Stimulated activated naive CD8-positive, alpha-beta T cell treated with anti-CD3 and anti-CD28 coated beads, Interleukin-15, amount 100 ng/mL, for 72 hours (primary cell): ENCODE results near the gene VCX3A.
"Not testable (repeated sequence)": the region's sequence is repeated elsewhere in the genome, so short reads cannot be mapped to it uniquely, and the experiment has no call there.

Source experiments
- ATAC-seq: fragments of 150-1000 bp; cut with Tn5 transposase; 2 replicates; pipeline ENCODE4 v1.10.0; 2021; ENCODE audit warnings: mild to moderate bottlenecking, moderate library complexity
- DNase-seq, 2 donors: peaks; one replicate each; pipeline ENCODE4 v3.0.0; 2021 to 2022
- H3K27ac Mint-ChIP-seq, 2 donors: one replicate each; pipeline ENCODE4 v1.8.0; 2022; ENCODE audit warnings: mild to moderate bottlenecking in 2 of 2, mixed read lengths in 2 of 2, moderate library complexity in 2 of 2
- H3K27me3 Mint-ChIP-seq: one replicate; pipeline ENCODE4 v1.8.0; 2022; ENCODE audit warnings: mixed read lengths
- H3K4me1 Mint-ChIP-seq: one replicate; pipeline ENCODE4 v1.8.0; 2022; ENCODE audit warnings: mild to moderate bottlenecking, mixed read lengths
- H3K4me3 Mint-ChIP-seq, 2 donors: one replicate each; pipeline ENCODE4 v1.8.0; 2022; ENCODE audit warnings: mild to moderate bottlenecking in 2 of 2, mixed read lengths in 2 of 2, moderate library complexity in 1 of 2
- H3K9me3 Mint-ChIP-seq, 2 donors: one replicate each; pipeline ENCODE4 v1.8.0; 2022; ENCODE audit warnings: mixed read lengths in 2 of 2

The VCX3A gene

GRCh38 chrX:6535018-6535417 is at the start of gene VCX3A:
TSS of gene VCX3A (minus strand) at chrX:6535118. CDS start at chrX:6534497, 621 bp downstream.
- H3K9me3 Mint-ChIP-seq, H3K4me1 Mint-ChIP-seq, ATAC-seq, H3K4me3 Mint-ChIP-seq, H3K27ac Mint-ChIP-seq, H3K27me3 Mint-ChIP-seq, DNase-seq: not testable (repeated sequence)

GRCh38 chrX:6574762-6575161 is 39.8 kb upstream of the VCX3A start:
- Mint-ChIP-seq H3K4me1 (no peaks in the 10 kb centered on the region), H3K27ac (no peak overlapping the region), H3K9me3 (no peaks in the 10 kb centered on the region), H3K4me3 (no peak overlapping the region), H3K27me3 (no peaks in the 10 kb centered on the region)
- DNase-seq (no peak), ATAC-seq (no peak)

DNA sequence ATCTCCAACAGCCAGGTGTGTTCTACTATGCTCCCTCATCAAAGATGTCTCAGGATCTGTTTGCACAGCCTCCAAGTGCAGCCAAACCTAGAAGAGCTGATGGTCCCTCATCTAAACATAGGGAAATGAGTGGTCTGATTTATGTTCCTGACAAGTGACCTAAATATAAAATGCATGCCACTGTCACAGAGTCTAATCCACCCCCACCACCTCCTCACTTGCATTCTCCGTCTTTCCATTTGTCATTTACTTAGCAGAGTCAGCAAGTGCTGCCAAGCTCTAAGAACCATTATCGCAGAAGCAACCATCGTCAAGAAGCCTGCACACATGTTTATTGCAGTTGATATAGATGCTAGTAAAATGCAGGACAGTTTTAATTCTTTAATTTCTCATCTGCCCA is 33.1 kb upstream of the VCX3A start:
- DNase-seq (no peak), ATAC-seq (no peak)
- H3K27me3 Mint-ChIP-seq: no peaks in the 10 kb centered on the region
- no peaks in the 10 kb centered on the region for H3K4me1 Mint-ChIP-seq
- no peaks in the 10 kb centered on the region for H3K9me3 Mint-ChIP-seq
- H3K27ac Mint-ChIP-seq: no peak overlapping the region
- H3K4me3 Mint-ChIP-seq: no peak overlapping the region

DNA sequence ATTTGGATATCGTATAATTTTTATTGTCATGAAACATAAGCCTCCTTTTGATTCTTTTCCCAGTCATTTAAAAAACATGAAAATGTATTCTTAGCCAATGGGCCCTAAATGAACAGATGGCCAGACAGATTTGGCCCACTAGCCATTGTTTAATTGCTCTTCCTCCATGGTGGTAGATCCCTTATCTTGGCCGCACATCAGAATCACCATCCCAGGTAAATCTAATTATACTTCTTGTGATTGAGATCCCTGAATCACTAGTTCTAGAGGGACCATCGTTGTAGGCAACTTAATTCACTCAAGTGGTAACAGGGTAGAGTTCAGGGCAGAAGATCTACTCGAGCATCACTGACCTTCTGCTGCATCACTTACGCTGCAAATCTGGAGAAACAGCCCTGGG is 24.1 kb upstream of the VCX3A start:
- no peaks in the 10 kb centered on the region for H3K4me1 Mint-ChIP-seq
- ATAC-seq: no peak
- no peaks in the 10 kb centered on the region for H3K27me3 Mint-ChIP-seq
- peaks cover 5 to 8% of the 10 kb centered on the region in 2 donors for H3K9me3 Mint-ChIP-seq
- no peak for DNase-seq
- H3K27ac Mint-ChIP-seq: no peak overlapping the region
- no peak overlapping the region for H3K4me3 Mint-ChIP-seq

GRCh38 chrX:6557690-6558089 is 22.8 kb upstream of the VCX3A start:
- H3K27ac Mint-ChIP-seq: no peak overlapping the region
- H3K9me3 Mint-ChIP-seq: peaks cover 8 to 10% of the 10 kb centered on the region in 2 donors
- H3K4me3 Mint-ChIP-seq: no peak overlapping the region
- ATAC-seq (no peak), DNase-seq (no peak)
- H3K4me1 Mint-ChIP-seq: no peaks in the 10 kb centered on the region
- H3K27me3 Mint-ChIP-seq: peaks cover 2% of the 10 kb centered on the region

- H3K27me3 Mint-ChIP-seq: peaks cover 9% of the 10 kb centered on the region
- peaks cover 12 to 13% of the 10 kb centered on the region in 2 donors for H3K9me3 Mint-ChIP-seq
- no peak for DNase-seq
- no peak overlapping the region for H3K27ac Mint-ChIP-seq
- no peaks in the 10 kb centered on the region for H3K4me1 Mint-ChIP-seq
- no peak for ATAC-seq
- no peak overlapping the region for H3K4me3 Mint-ChIP-seq
Observed at GRCh38 chrX:6550999-6551398, 16.1 kb upstream of the VCX3A start.

DNA sequence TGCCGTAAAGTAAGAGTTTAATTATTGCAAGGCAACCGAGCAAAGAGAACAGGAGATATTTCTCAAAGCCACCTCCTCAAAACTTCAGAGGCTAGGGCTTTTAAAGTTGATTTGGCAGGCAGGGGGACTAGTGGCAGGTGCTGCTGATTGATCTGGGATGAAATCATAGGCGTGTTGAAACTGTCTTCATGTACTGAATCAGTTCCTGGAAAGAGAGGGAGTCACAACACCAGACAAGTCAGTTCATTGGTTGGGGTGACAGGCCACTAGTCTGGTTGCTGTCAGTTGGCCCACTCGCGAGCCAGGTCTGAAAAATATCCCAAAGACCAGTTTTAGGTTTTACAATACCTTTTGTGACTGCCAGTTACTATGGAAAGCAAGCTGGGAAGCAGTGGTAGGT is 10.8 kb upstream of the VCX3A start:
- Mint-ChIP-seq H3K27me3 (no peaks in the 10 kb centered on the region), H3K27ac (no peak overlapping the region), H3K4me1 (no peaks in the 10 kb centered on the region), H3K4me3 (no peak overlapping the region), H3K9me3 (peaks cover 0 to 6% of the 10 kb centered on the region in 2 donors)
- no peak for ATAC-seq
- DNase-seq: no peak

GRCh38 chrX:6526564-6527136 is 8.3 kb downstream of the VCX3A start:
- no peaks in the 10 kb centered on the region for H3K27me3 Mint-ChIP-seq
- ATAC-seq (no peak), DNase-seq (no peak)
- H3K27ac Mint-ChIP-seq: no peak overlapping the region
- no peaks in the 10 kb centered on the region for H3K9me3 Mint-ChIP-seq
- H3K4me3 Mint-ChIP-seq: no peak overlapping the region
- no peaks in the 10 kb centered on the region for H3K4me1 Mint-ChIP-seq

DNA sequence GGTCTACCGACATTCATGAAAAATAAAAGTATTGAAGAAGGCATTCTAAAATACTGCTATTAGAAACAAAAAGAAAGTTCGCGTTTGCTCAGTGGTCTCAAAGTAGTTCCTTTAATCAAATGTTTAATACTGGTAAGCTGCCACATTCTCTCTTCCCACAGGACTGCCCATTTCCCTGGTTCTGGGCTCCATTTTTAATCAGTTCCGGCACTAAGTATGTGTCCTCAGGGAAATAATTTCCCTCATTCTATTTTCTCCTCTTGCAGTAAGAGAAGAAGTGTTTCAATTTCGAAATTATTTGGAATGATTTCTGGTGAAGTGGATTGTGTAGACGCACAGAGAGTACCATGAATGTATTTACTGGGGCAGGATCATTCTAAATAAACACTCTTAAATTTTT is 17.5 kb downstream of the VCX3A start:
- H3K27ac Mint-ChIP-seq: no peak overlapping the region
- DNase-seq (no peak), ATAC-seq (no peak)
- H3K9me3 Mint-ChIP-seq: no peaks in the 10 kb centered on the region
- H3K4me1 Mint-ChIP-seq: no peaks in the 10 kb centered on the region
- no peak overlapping the region for H3K4me3 Mint-ChIP-seq
- H3K27me3 Mint-ChIP-seq: no peaks in the 10 kb centered on the region

DNA sequence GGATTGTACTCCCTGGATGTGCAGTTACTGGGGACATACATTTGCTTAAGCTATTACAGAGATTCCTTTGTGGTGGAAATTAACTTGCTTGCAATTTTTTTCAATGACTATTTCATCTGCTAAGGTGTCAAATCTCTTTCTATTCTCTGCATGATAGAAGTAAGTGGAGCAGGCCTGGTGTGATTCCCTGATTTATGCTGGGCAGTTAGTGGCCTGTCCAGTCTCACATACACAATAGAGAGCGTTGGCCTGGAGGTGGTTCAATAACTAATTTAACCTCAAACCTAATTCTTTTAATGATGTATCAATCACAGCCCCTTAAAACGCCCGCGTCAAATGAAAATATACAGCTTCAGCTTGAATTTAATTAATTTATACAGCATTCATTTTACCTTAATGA is 28.5 kb downstream of the VCX3A start:
- no peak overlapping the region for H3K4me3 Mint-ChIP-seq
- no peaks in the 10 kb centered on the region for H3K4me1 Mint-ChIP-seq
- no peak overlapping the region for H3K27ac Mint-ChIP-seq
- H3K27me3 Mint-ChIP-seq: no peaks in the 10 kb centered on the region
- no peaks in the 10 kb centered on the region for H3K9me3 Mint-ChIP-seq
- DNase-seq (no peak), ATAC-seq (no peak)

- DNase-seq (no peak), ATAC-seq (no peak)
- H3K9me3 Mint-ChIP-seq: no peaks in the 10 kb centered on the region
- H3K4me1 Mint-ChIP-seq: no peaks in the 10 kb centered on the region
- H3K27ac Mint-ChIP-seq: no peak overlapping the region
- no peaks in the 10 kb centered on the region for H3K27me3 Mint-ChIP-seq
- no peak overlapping the region for H3K4me3 Mint-ChIP-seq
Observed at GRCh38 chrX:6505960-6506359, 29.0 kb downstream of the VCX3A start.

DNA sequence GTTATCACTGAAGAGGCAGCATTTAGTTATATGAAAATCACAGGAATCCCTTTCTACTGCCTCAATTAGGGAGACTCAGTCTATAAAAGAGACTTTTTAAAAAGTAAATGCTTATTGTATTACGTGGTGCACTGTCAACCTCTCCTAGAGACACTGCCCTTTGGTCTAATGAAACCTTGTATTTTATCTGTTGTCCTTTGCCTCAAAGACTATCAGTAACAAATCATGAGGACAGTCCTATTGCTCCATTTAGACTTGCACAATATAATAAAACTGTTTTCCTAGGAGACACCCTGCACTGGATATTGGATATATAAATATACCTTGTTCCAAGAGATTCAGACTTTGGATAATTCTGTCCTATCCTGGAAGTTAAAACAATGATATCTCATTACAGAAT is 34.2 kb downstream of the VCX3A start:
- Mint-ChIP-seq H3K4me3 (no peak overlapping the region), H3K27ac (no peak overlapping the region), H3K4me1 (no peaks in the 10 kb centered on the region), H3K27me3 (no peaks in the 10 kb centered on the region), H3K9me3 (no peaks in the 10 kb centered on the region)
- ATAC-seq: no peak
- DNase-seq: no peak

DNA sequence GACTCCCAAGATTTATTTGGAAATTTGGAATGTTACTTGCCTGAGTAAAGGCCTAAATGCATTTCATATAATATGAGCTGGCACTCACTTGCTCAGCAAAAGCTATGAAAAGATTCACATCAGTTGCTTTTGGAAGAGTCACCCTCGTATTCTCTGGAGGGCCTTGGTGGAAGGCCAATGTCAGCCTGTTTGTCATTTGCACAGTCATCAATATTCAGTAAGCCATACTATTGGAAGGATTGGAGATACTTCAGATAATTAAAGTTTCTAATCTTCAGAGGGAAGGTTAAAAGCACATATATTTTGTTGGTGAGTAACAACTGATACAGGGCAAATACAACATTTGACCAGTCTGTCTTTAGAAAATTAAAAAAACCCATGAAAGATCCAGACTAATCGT is 36.6 kb downstream of the VCX3A start:
- Mint-ChIP-seq H3K27ac (no peak overlapping the region), H3K4me1 (no peaks in the 10 kb centered on the region), H3K9me3 (no peaks in the 10 kb centered on the region), H3K27me3 (no peaks in the 10 kb centered on the region), H3K4me3 (no peak overlapping the region)
- ATAC-seq (no peak), DNase-seq (no peak)
